Kidney epithelial cell (primary cell): ENCODE results near the gene ZBTB40. TPM values are rescaled to one million over a fixed set of nuclear protein-coding genes. Genes with fewer than 3 reads are reported as not detected.

Source experiments
- DNase-seq: peaks from one replicate; pipeline ENCODE4 v3.0.0-alpha.2; 2010; ENCODE audit warnings: low read depth
- H3K27me3 ChIP-seq: 2 replicates; pipeline ENCODE4 v1.6.0; 2011; ENCODE audit warnings: low read length; ENCODE audit not compliant: control insufficient read depth, insufficient read depth
- H3K36me3 ChIP-seq: 2 replicates; pipeline ENCODE4 v1.5.1; 2011; ENCODE audit warnings: low read length; ENCODE audit not compliant: control insufficient read depth, insufficient read depth
- H3K4me3 ChIP-seq: 2 replicates; pipeline ENCODE4 v1.5.1; 2011; ENCODE audit warnings: low read depth, mild to moderate bottlenecking, control low read depth, low read length
- total RNA-seq: library from RNA; depleted of rRNA; stranded (reverse); fragments of >200 nt; gene quantifications from 2 replicates; pipeline ENCODE4 v1.2.3, GENCODE V29; 2015
- TF ChIP-seq, protein P1 (sequence below): IDR thresholded peaks from 2 replicates; pipeline ENCODE4 v1.5.1; 2011; ENCODE audit warnings: mild to moderate bottlenecking, moderate library complexity, low read length, control low read depth, inconsistent platforms; ENCODE audit not compliant: insufficient read depth, poor library complexity, severe bottlenecking

The ZBTB40 gene
- total RNA-seq, 1 donor from 2014 or later: 16.3 TPM

DNA sequence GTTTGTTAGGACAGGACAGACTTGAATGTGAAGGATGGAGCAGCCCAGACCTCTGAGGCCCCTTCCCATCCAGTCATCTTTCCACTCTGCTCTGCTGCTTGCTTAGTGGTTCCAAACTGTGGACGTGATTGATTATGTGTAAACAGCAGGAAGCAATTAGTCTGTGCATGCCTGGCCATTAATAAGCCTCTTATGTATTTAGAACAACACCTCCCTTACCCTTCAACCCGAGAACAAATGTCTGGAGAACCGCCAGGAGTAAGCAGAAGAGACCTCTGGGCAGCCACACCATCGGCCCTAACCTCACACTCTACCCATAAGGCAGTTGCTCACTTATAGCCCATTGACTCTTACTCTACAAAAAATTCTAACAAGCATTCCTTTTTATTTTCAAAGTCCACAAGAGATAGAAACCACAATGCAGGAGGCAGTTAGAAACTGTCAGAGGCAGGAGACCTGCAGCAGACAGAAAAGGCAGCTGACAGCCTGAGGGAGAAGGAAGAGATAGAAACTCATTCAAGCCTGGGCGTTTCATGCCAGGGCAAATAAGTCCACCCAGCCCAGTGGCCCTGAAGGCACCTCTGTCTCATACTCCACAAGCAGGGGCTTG is 105.8 kb downstream of the ZBTB40 start:
- Histone ChIP-seq H3K36me3 (no peaks in the 10 kb centered on the region), H3K27me3 (peaks cover 76% of the 10 kb centered on the region), H3K4me3 (no peak overlapping the region)
- TF ChIP-seq, protein P1, sequence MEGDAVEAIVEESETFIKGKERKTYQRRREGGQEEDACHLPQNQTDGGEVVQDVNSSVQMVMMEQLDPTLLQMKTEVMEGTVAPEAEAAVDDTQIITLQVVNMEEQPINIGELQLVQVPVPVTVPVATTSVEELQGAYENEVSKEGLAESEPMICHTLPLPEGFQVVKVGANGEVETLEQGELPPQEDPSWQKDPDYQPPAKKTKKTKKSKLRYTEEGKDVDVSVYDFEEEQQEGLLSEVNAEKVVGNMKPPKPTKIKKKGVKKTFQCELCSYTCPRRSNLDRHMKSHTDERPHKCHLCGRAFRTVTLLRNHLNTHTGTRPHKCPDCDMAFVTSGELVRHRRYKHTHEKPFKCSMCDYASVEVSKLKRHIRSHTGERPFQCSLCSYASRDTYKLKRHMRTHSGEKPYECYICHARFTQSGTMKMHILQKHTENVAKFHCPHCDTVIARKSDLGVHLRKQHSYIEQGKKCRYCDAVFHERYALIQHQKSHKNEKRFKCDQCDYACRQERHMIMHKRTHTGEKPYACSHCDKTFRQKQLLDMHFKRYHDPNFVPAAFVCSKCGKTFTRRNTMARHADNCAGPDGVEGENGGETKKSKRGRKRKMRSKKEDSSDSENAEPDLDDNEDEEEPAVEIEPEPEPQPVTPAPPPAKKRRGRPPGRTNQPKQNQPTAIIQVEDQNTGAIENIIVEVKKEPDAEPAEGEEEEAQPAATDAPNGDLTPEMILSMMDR: no peak
- DNase-seq: no peak

- TF ChIP-seq, protein P1: no peak
- H3K27me3 ChIP-seq: peaks cover 75% of the 10 kb centered on the region
- DNase-seq: no peak
These were observed 111.2 kb downstream of the ZBTB40 start, which contains the start of gene EPHA8 for GRCh38 chr1:22562584-22563583. Gene EPHA8, plus strand, starts transcription at chr1:22563489. Its CDS starts 147 bp downstream, at chr1:22563636.

DNA sequence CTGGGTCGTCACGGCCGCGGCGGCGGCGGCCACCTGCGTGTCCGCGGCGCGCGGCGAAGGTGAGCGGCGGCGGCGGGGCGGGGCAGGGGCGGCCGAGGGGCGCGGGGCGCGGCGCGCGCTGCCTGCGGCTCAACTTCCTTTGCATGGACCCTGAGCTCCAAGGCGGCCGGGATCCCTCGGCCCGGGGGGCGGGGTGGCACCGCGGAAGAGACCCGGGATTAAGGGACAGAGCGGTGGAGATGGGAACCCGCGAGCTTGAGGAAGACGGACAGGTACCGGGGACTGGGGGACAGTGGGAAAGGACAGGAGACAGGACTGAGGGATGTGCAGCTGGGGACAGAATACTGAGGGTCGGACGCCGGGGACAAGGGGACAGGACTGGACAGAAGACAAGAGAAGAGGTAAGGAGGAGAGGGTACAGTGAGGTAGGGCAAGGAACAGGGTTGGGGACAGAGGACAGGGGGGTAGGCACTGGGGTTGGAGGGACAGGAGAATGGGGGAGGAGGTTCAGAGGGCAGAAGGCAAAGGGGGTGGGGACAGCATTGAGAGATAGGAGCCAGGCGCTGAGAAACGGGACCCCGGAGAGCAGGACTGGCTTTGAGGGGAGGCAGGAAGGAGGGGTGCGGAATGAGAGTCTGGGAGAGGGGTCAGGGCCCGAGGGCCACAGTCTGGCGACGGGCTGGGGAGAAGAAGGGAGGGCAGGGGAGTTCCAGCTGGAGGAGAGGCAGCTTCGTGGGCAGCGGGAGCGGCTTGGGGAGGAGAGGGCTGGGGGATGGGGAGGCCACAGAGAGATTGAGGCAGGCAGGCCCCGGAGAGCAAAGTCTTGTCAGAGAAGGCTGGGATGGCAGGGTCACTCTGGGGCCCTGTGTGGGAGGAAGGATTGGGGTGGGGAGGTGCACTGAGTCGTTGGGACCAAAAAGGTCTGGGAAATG is 112.3 kb downstream of the ZBTB40 start:
- no peak for DNase-seq
- H3K4me3 ChIP-seq: no peak overlapping the region
- no peaks in the 10 kb centered on the region for H3K36me3 ChIP-seq
- TF ChIP-seq, protein P1: no peak
- peaks cover 81% of the 10 kb centered on the region for H3K27me3 ChIP-seq

More at GRCh38 chr1:22562584-22563583, 111.2 kb downstream of the ZBTB40 start, which contains the start of gene EPHA8:
- no peak within 1 kb of the TSS for H3K4me3 ChIP-seq
- no peaks in the 10 kb centered on the region for H3K36me3 ChIP-seq

DNA sequence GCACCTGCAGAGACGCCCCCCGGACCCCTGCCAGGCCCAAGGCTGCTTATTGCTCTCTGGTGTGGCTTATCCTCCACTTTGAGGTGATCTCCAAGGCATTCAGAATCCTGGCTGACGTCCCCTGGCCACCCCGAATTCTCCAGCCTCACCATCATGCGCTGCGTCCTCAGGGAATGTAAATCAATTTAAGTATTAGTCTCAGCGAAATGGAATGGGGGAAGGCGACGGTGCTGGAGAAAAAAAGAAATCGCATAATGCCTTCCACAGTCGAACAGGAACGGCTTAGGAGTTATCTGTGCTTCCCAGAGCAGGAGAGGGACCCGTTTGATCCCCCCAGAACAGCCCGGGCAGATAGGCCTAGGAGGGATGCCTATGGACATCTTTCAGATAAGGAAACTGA is 114.5 kb downstream of the ZBTB40 start:
- Histone ChIP-seq H3K4me3 (no peak overlapping the region), H3K27me3 (peaks cover 69% of the 10 kb centered on the region), H3K36me3 (no peaks in the 10 kb centered on the region)
- DNase-seq: no peak
- TF ChIP-seq, protein P1: no peak

DNA sequence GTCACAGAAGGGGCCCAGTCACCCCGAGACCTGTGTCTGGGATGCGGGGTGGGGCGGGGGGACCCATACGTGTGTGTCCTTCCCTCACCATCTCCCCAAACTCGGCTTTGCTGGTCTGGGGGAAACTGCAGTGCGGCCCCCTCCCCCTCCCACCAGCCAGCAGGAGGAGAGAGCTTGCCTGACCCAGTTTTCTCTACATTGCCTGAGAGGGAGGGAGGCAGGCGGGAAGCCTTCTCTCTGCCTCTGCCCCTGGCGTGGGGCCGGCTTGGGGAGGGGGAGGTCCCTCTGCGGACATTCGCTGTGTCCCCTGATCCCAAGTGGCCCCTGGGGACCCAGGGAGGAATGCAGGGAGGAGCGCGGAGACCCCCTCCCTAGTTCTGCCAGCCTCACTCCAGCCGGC is 115.5 kb downstream of the ZBTB40 start:
- H3K4me3 ChIP-seq: no peak overlapping the region
- TF ChIP-seq, protein P1: no peak
- no peaks in the 10 kb centered on the region for H3K36me3 ChIP-seq
- H3K27me3 ChIP-seq: peaks cover 63% of the 10 kb centered on the region
- no peak for DNase-seq
